Measurements from ENCODE around the gene OR8J1.
"Not testable (repeated sequence)": the region's sequence is repeated elsewhere in the genome, so short reads cannot be mapped to it uniquely, and the experiment has no call there.

The OR8J1 gene, protein sequence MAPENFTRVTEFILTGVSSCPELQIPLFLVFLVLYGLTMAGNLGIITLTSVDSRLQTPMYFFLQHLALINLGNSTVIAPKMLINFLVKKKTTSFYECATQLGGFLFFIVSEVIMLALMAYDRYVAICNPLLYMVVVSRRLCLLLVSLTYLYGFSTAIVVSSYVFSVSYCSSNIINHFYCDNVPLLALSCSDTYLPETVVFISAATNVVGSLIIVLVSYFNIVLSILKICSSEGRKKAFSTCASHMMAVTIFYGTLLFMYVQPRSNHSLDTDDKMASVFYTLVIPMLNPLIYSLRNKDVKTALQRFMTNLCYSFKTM

DNA sequence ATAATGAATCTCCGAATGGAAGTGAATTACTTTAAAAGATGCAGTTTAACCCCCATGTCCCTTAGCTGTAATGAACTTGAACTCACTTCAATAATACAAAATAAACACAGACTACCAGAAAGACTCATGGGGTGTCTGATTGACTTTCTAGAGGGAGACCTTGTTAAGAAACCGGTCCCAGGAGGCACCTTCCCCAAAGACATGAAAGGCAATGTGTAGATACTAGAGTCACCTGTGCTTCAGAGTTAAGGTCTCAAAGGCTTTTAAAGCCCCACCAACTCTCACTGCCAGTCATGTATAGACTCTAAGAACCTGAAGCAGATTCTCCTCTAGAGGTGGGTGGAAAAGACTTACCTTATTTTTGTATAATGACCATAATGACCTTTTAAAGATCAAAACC lies at the start of gene OR8J1:
TSS of gene OR8J1 (plus strand) at position 301 of the 400 bp plus-strand sequence. CDS start 5,956 bp downstream, outside the sequence.
- DNase-seq (ENCODE audit: low spot score): no peak

- no peak for DNase-seq (ENCODE audit: low spot score)
Observed at GRCh38 chr11:56307836-56308235, 46.3 kb upstream of the OR8J1 start.

DNA sequence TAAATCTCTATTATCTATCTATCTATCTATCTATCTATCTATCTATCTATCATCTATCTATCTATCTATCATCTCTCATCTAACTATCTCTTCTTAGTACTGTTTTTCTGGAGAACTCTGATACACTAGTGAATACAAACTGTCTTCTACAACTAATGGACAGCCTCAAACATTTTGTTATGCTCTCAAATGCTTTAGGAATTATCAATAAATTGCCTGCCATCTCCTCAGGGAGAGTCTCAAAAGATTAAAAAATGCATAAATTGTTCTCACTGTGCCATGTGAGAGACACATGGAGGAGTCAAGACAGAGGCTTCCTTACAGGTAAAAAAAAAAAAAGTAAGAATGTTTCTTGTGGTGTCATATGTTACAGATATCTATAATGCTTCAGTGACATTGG lies 39.2 kb upstream of the OR8J1 start, which contains the start of gene OR8K3:
TSS of gene OR8K3 (plus strand) at position 301 of the 400 bp plus-strand sequence. CDS start 3,163 bp downstream, outside the sequence.
- no peak for DNase-seq (ENCODE audit: low spot score)

GRCh38 chr11:56331861-56332491 lies 22.1 kb upstream of the OR8J1 start:
- DNase-seq (ENCODE audit: low spot score): no peak

GRCh38 chr11:56333156-56333555 lies 20.9 kb upstream of the OR8J1 start:
- no peak for DNase-seq (ENCODE audit: low spot score)

DNA sequence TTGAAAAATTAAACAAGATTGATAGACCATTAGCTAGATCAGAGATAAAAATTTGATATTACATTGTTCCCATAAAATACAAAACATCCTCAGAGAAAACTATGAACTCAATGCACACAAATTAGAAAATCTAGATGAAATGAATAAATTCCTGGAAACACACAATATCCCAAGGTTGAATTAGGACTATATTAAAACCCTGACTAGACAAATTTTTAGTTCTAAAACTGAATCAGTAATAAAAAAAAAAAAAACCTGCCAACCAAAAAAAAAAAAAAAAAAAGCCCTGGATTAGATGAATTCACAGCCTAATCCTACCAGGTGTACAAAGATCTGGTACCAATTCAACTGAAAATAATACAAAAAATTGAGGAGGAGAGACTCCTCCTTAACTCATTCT lies 13.8 kb upstream of the OR8J1 start:
- DNase-seq (ENCODE audit: low spot score): no peak

GRCh38 chr11:56345739-56346138 lies 8.4 kb upstream of the OR8J1 start, which contains the start of gene OR8K1:
Gene OR8K1, plus strand, starts transcription at chr11:56346039. Its CDS starts 0 bp downstream, at chr11:56346039.
- no peak for DNase-seq (ENCODE audit: low spot score)

DNA sequence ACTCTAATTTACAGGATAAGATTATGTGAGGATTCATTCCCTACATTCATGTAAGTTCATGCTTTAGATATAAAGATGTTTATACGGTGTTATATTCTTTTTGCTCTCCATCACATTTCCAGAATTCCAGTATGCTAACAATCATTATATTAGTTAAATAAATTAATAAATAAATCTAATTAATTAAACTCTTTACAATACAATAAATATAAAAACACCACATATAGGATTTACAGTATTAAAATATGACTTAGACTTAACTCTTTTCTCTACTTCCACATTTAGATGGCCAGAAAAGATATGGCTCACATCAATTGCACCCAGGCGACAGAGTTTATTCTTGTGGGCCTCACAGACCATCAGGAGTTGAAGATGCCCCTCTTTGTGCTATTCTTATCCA lies 21.2 kb downstream of the OR8J1 start, which contains the start of gene OR8U1:
TSS of gene OR8U1 (plus strand) at position 301 of the 400 bp plus-strand sequence. CDS start at position 301, 0 bp downstream.
- DNase-seq (ENCODE audit: low spot score): no peak

GRCh38 chr11:56380120-56380519 lies 26.0 kb downstream of the OR8J1 start:
- DNase-seq (ENCODE audit: low spot score): no peak

DNA sequence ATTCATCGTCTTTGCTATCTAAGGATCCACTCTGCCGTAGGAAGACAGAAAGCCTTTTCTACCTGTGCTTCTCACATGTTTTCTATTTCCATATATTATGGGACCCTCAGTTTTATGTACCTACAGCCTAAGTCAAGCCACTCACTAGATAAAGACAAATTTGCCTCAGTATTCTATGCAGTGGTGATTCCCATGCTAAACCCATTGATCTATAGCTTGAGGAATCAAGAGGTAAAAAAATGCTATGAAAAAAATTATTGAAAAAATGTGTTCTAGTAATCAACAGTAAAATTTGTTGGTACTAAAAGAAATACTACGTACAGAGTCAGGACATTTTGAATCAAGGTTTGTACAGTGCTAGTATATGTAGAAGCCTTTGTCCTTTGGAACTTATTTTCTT lies 40.3 kb downstream of the OR8J1 start:
- DNase-seq (ENCODE audit: low spot score): no peak

- no peak for DNase-seq (ENCODE audit: low spot score)
Observed at GRCh38 chr11:56396047-56396446, 42.0 kb downstream of the OR8J1 start.

DNA sequence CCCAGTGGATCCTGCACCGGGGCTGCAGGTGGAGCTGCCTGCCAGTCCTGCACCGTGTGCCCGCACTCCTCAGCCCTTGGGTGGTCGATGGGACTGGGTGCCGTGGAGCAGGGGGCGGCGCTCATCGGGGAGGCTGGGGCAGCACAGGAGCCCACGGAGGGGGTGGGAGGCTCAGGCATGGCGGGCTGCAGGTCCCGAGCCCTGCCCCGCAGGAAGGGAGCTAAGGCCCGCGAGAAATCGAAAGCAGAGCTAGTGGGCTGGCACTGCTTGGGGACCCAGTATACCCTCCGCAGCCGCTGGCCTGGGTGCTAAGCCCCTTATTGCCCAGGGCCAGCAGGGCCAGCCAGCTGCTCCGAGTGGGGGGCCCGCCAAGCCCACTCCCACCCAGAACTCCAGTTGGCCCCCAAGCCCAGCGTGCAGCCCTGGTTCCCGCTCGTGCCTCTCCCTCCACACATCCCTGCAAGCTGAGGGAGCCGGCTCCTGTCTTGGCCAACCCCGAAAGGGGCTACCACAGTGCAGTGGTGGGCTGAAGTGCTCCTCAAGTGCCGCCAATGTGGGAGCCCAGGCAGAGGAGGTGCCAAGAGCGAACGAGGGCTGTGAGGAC lies 47.9 kb downstream of the OR8J1 start:
- not testable (repeated sequence) for DNase-seq (ENCODE audit: low spot score)

DNA sequence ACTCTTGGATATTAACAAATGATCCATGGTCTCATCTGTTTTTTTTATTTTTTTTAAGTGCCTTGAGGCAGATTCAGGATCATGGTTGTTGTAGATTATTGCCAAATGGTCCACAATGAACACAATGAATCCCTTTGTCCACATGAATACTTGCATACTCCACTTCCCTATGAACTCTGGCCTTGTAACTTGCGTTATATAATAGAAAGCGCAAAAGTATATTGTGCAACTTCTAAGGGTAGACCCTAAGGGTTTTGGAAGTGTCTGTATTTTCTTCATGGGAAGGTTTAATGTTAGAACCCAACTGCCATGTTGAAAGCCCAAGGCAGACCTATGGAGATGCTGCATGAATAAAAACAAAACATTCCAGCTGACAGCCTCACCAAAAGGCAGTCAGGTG lies 50.3 kb downstream of the OR8J1 start:
- DNase-seq (ENCODE audit: low spot score): no peak

DNA sequence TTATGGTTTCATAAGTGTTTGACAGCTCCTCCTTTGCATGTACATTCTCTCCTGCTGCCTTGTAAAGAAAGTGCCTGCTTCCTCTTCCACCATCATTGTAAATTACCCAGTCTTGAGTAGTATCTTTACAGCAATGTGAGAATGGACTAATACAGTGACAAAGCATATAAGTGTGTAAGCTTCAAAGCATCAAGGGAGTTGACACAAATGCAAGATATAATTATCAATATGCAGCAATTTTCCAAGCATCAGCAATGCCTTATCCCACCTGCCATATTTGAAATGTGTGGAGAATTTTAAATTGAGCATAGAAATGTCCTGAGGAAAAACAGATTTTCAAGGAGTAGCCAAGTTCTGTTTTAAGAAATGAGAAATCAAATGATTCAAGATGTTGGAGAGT lies 56.7 kb downstream of the OR8J1 start:
- no peak for DNase-seq (ENCODE audit: low spot score)
